ENCODE data around the gene GPD1.

DNA sequence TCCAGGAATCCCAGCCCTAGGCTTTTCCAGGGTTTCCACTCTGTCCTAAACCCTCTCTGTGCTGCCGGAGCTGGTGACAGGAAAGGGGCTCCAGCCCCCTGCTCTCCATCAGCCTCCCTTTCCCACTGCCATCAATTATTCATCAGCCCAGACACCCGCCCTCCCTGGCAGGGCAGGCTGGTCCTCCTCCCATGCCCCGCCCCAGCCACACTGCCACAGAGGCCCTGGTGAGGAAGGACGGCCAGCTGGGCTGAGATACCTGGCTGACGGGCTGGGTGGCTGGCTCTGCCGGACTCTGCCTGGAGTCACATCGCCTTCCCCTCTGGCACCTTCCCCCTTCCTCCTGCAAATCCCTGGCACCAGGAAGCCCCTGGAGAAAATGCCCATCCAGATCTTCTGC, 30.6 kb upstream of the GPD1 start:
- TF ChIP-seq POLR2A (IDR thresholded peaks at IDR 0.05), result no peak
- TF ChIP-seq, protein P1, sequence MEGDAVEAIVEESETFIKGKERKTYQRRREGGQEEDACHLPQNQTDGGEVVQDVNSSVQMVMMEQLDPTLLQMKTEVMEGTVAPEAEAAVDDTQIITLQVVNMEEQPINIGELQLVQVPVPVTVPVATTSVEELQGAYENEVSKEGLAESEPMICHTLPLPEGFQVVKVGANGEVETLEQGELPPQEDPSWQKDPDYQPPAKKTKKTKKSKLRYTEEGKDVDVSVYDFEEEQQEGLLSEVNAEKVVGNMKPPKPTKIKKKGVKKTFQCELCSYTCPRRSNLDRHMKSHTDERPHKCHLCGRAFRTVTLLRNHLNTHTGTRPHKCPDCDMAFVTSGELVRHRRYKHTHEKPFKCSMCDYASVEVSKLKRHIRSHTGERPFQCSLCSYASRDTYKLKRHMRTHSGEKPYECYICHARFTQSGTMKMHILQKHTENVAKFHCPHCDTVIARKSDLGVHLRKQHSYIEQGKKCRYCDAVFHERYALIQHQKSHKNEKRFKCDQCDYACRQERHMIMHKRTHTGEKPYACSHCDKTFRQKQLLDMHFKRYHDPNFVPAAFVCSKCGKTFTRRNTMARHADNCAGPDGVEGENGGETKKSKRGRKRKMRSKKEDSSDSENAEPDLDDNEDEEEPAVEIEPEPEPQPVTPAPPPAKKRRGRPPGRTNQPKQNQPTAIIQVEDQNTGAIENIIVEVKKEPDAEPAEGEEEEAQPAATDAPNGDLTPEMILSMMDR (IDR thresholded peaks at IDR 0.05), result no peak
